HG03280 (cell line): ENCODE results near the gene COL6A3.

Source experiments
- ATAC-seq: cut with Tn5 transposase; IDR thresholded peaks from one replicate; pipeline ENCODE4 v1.9.1; 2021; ENCODE audit warnings: mild to moderate bottlenecking, moderate library complexity; ENCODE audit not compliant: unreplicated experiment

Gene COL6A3

GRCh38 chr2:237350597-237350996 lies 63.4 kb downstream of the COL6A3 start:
- ATAC-seq: no peak

- no peak for ATAC-seq
Observed at GRCh38 chr2:237350070-237350469, 63.9 kb downstream of the COL6A3 start.

DNA sequence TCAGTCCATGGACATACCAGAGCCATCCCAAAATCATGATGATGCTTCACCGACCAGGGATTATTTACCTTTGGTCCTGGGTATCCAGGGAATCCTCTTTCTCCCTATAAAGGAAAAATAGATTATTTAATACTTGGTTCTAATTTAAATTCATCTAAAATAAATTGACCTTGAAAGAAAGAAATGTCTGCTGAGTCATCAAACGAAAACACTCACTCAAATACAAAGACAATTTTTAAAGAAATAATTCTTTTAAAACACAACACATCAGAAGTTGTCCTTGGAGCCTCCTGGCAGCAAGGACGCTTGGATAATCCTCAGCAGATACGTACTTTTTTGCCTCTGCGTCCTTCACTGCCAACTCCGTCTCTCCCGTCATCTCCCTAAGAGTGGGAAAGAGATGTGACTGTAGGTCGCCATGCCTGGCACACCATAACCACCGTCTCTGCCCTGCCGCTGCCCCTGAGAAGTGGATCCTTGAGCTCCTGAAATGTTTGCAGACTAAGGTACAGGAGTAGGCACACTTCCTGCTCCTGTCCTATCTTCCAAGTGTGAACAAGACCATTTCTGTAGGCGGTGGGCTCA lies 65.6 kb downstream of the COL6A3 start:
- ATAC-seq: no peak

GRCh38 chr2:237345891-237346640 lies 67.9 kb downstream of the COL6A3 start:
- no peak for ATAC-seq

DNA sequence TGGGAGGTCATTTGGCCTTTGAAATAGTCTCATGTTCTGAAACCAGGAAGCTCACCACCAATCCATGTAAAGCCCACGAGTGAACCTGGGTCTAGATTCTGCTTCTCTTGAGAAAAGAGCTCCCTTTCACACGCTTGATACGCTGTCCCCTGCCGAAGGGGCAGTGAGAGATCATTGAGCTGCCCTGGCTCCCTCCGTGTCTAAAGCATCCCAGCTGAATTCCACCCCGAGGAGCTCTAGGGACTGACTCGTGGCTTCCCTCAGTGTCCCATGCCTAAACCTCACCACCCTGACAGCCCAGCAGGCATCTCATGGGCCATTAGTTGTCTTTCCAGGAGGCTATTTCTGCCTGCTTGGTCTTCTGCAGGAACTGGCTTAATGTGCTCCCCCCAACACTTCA lies 68.6 kb downstream of the COL6A3 start:
- no peak for ATAC-seq

GRCh38 chr2:237344942-237345341 lies 69.0 kb downstream of the COL6A3 start:
- no peak for ATAC-seq

DNA sequence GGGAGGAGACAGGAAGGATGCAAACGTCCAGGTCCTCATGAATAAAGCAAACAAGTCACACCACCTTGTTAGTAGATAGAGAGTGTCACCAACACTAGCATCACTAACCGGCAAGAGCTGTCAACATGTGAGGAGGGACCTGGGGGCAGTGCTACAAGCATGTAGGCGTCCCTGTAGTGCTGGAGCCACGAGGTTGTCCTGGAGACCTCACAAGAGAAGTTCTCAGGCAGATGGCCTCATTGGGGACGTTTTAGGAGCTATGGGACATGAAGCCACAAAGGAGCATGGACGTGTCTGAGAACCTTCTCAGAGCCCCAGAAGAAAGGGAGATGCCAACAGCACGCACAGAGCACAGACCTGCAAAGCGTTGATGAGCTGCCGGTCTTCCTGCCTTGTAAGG lies 70.0 kb downstream of the COL6A3 start:
- ATAC-seq: no peak

DNA sequence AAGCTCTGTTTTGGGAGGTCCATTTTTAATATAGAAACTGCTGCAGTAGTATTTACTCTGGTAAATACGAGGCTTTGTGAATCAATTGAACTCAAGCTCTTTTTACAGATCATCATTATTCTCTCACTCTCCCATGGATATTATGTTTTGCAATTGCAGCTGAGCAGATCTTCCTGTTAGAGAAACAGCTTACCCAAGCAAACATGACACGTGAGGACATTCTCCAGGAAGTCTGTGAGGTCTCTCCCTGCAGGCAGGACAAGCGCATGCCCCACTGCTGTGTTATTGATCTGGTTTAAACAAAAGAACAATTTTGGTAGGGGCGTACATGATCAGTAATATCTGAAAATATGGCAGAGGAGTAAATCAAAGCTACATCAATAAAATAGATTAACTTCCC lies 72.1 kb downstream of the COL6A3 start:
- no peak for ATAC-seq

- ATAC-seq: no peak
Observed at GRCh38 chr2:237337586-237337985, 76.4 kb downstream of the COL6A3 start.

DNA sequence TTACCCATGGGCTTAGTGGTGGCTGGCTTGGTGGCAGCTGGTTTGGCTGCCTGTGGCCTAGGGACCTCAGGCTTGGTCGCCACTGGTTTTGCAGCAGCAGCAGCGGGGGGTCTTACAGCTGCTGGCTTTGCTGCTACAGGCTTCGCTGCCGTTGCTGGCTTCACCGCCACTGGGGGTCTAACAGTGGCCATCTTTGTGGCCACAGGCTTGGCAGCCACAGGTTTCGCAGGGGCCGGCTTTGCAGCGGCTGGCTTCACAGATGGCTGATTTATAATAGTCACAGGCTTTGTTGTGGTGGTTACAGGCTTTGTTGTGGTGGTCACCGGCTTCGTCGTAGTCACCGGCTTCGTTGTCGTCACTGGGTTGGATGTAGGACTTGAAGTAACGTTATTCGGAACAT lies 77.8 kb downstream of the COL6A3 start:
- ATAC-seq: no peak

GRCh38 chr2:237333748-237334147 lies 80.2 kb downstream of the COL6A3 start:
- ATAC-seq: no peak

GRCh38 chr2:237330541-237330940 lies 83.4 kb downstream of the COL6A3 start:
- no peak for ATAC-seq

GRCh38 chr2:237327175-237327950 lies 86.6 kb downstream of the COL6A3 start:
- ATAC-seq: no peak

GRCh38 chr2:237326266-237327171 lies 87.4 kb downstream of the COL6A3 start:
- no peak for ATAC-seq

GRCh38 chr2:237324837-237325236 lies 89.1 kb downstream of the COL6A3 start:
- ATAC-seq: no peak

DNA sequence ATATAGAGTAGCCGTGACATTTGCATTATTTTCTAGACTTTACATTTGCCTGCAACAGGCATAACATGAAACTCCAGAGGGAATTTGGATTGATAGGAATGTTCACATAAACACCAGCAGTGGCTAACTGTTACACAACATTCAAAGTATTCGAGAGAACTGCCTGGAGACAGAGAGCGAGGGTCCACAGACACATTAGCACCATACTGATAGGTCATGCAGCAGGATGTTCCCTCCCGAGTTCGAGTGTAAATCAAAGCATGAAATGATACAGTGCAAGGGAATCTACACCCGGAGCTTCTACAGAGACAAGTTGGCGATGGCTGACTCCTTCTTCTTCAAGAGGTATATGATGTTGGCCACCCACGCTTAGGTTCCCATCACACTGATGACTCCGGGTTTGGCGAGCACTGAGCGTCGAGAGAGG lies 89.5 kb downstream of the COL6A3 start:
- no peak for ATAC-seq

DNA sequence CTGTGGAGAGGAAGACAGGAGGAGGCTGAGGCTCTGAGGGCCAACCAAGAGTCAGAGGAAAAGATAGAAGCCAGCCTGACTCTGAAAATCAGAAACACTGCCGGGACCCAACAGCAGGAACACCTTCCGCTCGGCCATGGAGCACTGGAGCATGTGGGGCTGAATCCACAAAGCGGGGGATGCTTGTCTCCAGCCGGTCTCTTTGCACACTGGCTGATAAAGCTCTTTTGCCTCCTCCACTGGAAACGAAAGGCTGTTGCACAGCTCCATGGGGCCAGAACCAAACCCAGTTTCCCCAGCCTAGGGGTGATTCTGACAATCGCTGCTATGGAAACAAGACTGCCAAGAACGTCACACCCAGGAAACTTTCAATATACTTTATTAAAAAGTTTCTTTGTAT lies 90.3 kb downstream of the COL6A3 start:
- ATAC-seq: no peak

DNA sequence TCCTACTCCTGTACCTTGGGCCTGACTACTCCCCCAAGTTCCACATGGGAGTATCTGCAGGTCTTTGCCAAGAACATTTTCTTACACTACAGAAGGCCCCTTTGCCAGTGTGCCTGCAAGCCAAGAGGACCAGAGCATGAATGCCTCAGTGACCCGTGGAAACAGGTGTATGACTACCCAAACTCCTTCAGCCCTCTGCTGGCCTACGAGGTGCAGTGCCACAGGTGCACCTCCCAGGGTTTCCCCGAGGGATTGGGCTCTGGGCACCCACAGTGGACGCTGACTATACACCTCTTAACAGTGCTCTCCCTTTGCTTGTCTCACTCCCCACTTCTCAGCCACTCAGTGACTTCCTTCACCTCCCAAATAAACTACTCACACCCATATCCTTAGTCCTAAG lies 91.4 kb downstream of the COL6A3 start:
- ATAC-seq: no peak

DNA sequence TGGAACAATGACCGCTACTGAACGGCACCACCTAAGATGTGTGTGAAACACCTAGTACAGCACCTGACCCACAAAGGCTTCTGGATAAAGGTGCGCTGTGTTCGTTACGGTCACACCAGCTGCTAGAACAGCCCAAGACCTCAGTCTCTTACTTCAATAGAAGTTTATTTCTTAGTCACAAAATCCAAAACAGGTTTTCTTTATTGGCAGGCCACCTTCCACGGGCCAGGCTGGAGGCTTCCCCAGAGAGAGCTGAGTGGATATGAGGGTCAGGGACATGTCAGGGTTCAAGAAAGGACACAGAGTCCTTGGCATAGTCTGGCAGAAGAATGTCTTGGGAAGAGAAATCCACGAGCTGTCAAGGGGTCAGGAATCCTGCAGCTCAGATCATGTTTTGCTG lies 92.2 kb downstream of the COL6A3 start:
- ATAC-seq: no peak

- no peak for ATAC-seq
Observed at GRCh38 chr2:237320801-237321560, 93.0 kb downstream of the COL6A3 start.
